ENCODE measurements around the gene GRHL1.

The GRHL1 gene

DNA sequence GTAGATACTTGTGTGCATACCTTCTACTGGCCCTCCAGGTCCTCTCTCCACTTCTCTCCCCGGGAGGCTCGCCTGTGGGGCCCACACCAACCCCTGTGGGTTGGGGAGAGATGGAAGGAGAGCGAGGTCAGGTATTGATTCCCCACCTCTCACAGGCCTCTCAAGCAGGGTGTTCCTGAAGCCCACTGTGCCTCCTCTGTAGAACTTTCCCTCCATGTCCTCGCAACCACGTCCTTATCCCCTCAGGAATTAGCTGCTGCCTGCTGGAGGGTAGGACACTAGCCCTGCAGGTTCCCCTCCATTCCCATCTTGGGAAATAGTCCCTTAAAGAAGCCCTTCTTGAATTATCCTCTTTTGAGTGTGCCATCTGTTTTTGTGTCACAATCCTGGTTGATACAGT is 52.9 kb downstream of the GRHL1 start:
- TF ChIP-seq CTCF (conservative IDR thresholded peaks at IDR 0.05; ENCODE audit: low read depth), result no peak
- ChIA-PET POLR2A (ENCODE audit: low non-redundant PET) (no interaction called here), CTCF (no interaction called here)
- H3K27ac ChIP-seq, result no peak overlapping the region
- DNase-seq (ENCODE audit: low spot score), result no peak

DNA sequence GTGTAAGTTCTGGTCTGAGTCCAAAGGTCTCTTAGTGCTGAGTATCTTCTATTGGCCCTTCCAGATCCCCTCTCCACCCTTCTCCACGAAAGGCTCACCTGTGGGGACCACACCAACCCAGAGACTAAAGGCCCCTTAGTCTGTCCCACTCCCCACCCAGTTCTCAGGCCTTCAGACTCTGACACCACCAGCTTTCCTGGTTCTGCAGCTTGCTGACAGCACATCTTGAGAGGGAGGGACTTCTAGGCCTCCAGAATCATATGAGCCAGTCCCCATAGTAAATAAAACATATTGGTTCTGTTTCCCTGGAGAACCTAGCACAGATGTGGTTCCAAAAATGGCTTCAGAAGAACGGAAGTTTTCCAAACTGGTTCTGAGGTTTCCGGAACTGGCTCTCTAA is 53.3 kb downstream of the GRHL1 start:
- no peak for TF ChIP-seq CTCF (conservative IDR thresholded peaks at IDR 0.05; ENCODE audit: low read depth)
- H3K27ac ChIP-seq, result no peak overlapping the region
- ChIA-PET CTCF (interaction anchor here (0.5 kb wide), 1 partner anchor 428 kb away, joined by 3 read pairs; no protein-coding TSS in a partner anchor), POLR2A (ENCODE audit: low non-redundant PET) (no interaction called here)
- DNase-seq (ENCODE audit: low spot score), result no peak

- CTCF ChIA-PET, result interaction anchor here (0.5 to 1.1 kb wide), 3 partner anchors 23 to 427 kb away, joined by 3 to 4 read pairs (median 4); no protein-coding TSS in a partner anchor
- no peak for TF ChIP-seq CTCF (conservative IDR thresholded peaks at IDR 0.05; ENCODE audit: low read depth)
- POLR2A ChIA-PET (ENCODE audit: low non-redundant PET), result no interaction called here
- no peak overlapping the region for H3K27ac ChIP-seq
- no peak for DNase-seq (ENCODE audit: low spot score)
These were observed 54.2 kb downstream of the GRHL1 start for GRCh38 chr2:10005461-10006235.

GRCh38 chr2:10006236-10007161 is 55.0 kb downstream of the GRHL1 start:
- DNase-seq (ENCODE audit: low spot score), result no peak
- ChIA-PET POLR2A (ENCODE audit: low non-redundant PET) (no interaction called here), CTCF (interaction anchor here (0.7 to 1.1 kb wide), 2 partner anchors 22 to 192 kb away, joined by 4 read pairs; no protein-coding TSS in a partner anchor)
- TF ChIP-seq CTCF (conservative IDR thresholded peaks at IDR 0.05; ENCODE audit: low read depth), result no peak
- no peak overlapping the region for H3K27ac ChIP-seq

- no peak for TF ChIP-seq CTCF (conservative IDR thresholded peaks at IDR 0.05; ENCODE audit: low read depth)
- POLR2A ChIA-PET (ENCODE audit: low non-redundant PET), result no interaction called here
- no peak for DNase-seq (ENCODE audit: low spot score)
- no peak overlapping the region for H3K27ac ChIP-seq
- CTCF ChIA-PET, result no interaction called here
These were observed 55.9 kb downstream of the GRHL1 start for GRCh38 chr2:10007435-10007834.
